ENCODE data around the gene PLOD1.
"Not testable (repeated sequence)": the region's sequence is repeated elsewhere in the genome, so short reads cannot be mapped to it uniquely, and the experiment has no call there.

DNA sequence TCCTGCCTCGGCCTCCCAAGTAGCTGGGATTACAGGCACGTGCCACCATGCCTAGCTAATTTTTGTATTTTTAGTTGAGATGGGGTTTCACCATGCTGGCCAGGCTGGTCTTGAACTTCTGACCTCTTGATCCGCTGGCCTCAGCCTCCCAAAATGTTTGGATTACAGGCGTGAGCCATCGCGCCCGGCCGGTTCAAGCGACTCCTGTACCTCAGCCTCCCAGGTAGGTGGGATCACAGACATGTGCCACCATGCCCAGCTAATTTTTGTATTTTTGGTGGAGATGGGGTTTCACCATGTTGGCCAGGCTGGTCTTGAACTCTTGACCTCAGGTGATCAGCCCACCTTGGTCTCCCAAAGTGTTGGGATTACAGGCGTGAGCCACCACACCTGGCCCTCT lies 1.2 kb downstream of the PLOD1 start:
- TF ChIP-seq CTCF (IDR thresholded peaks at IDR 0.05; ENCODE audit: low read depth, low read length); POLR2A (IDR thresholded peaks at IDR 0.05; ENCODE audit: extremely low read depth, insufficient read length); MYC (IDR thresholded peaks at IDR 0.05; ENCODE audit: low read depth, low read length): not testable (repeated sequence)
- TF ChIP-seq, protein P1, sequence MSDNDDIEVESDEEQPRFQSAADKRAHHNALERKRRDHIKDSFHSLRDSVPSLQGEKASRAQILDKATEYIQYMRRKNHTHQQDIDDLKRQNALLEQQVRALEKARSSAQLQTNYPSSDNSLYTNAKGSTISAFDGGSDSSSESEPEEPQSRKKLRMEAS (IDR thresholded peaks at IDR 0.05; ENCODE audit: low read depth, low read length), result not testable (repeated sequence)
